K562 (cell line): ENCODE data around the gene SEC61A2.

Experiments used
- CBX2 ChIP-seq: fragments of 200-600 bp; sonication (generic); IDR thresholded peaks from one replicate; pipeline ENCODE4 v1.6.1; 2012; ENCODE audit warnings: mild to moderate bottlenecking, low read length, inconsistent platforms; ENCODE audit not compliant: insufficient read depth, poor library complexity, severe bottlenecking
- CHD4 ChIP-seq: fragments of 200-600 bp; sonication (generic); IDR thresholded peaks from 3 replicates; pipeline ENCODE4 v1.6.1; 2012; ENCODE audit warnings: low read depth, mild to moderate bottlenecking, mixed read lengths, low read length, inconsistent platforms; ENCODE audit not compliant: insufficient read depth, insufficient replicate concordance, poor library complexity, severe bottlenecking
- CTCF ChIP-seq, 3 experiments: IDR thresholded peaks in 2 of 3; conservative IDR thresholded peaks in 1 of 3; 2 replicates each; pipeline ENCODE4 v1.5.1; 2011 to 2012; ENCODE audit warnings: low read length in 3 of 3, mild to moderate bottlenecking in 3 of 3, control low read depth in 2 of 3, improper control_type of control experiment in 1 of 3, inconsistent platforms in 1 of 3, low read depth in 1 of 3, mixed read lengths in 1 of 3, moderate library complexity in 1 of 3; ENCODE audit not compliant: insufficient read depth in 2 of 3
- DACH1 ChIP-seq: fragments of 450-650 bp; IDR thresholded peaks from 2 replicates; pipeline ENCODE4 v1.6.1; 2018; ENCODE audit not compliant: partially characterized antibody
- NFIC ChIP-seq: fragments of 450-650 bp; IDR thresholded peaks from 2 replicates; pipeline ENCODE4 v1.6.1; 2017; ENCODE audit warnings: mild to moderate bottlenecking, inconsistent platforms
- PCBP1 ChIP-seq: fragments of 200-400 bp; formaldehyde crosslinking; IDR thresholded peaks from 2 replicates; pipeline ENCODE4 v1.6.1; 2018; ENCODE audit warnings: mild to moderate bottlenecking, low read depth, low read length; ENCODE audit not compliant: poor library complexity, severe bottlenecking
- POLR2A ChIP-seq: fragments of 450-650 bp; conservative IDR thresholded peaks from 2 replicates; pipeline ENCODE4 v1.6.1; 2016
- SPI1 ChIP-seq: IDR thresholded peaks from 2 replicates; pipeline ENCODE4 v1.6.1; 2011; ENCODE audit warnings: low read depth, low read length, control low read depth, borderline replicate concordance
- SREBF1 ChIP-seq: fragments of 150-350 bp; IDR thresholded peaks from 2 replicates; pipeline ENCODE4 v1.6.1; 2014; ENCODE audit warnings: antibody characterized with exemption, low read depth, low read length, borderline replicate concordance
- USF2 ChIP-seq: sonication (generic); formaldehyde crosslinking; IDR thresholded peaks from 2 replicates; pipeline ENCODE4 v1.5.0; 2020; ENCODE audit warnings: missing genetic modification reagents
- ZNF263 ChIP-seq: sonication (generic); formaldehyde crosslinking; IDR thresholded peaks from 2 replicates; pipeline ENCODE4 v1.8.0; 2022; ENCODE audit warnings: mild to moderate bottlenecking, missing genetic modification reagents, borderline replicate concordance
- TF ChIP-seq, protein P1 (sequence below): fragments of 450-650 bp; conservative IDR thresholded peaks from 2 replicates; pipeline ENCODE4 v1.6.1; 2016; ENCODE audit warnings: missing genetic modification characterization, low read depth, mild to moderate bottlenecking, control low read depth, missing compliant biosample characterization
- TF ChIP-seq, protein P2 (sequence below): sonication (generic); formaldehyde crosslinking; IDR thresholded peaks from 2 replicates; pipeline ENCODE4 v1.8.1; 2023; ENCODE audit warnings: mild to moderate bottlenecking, missing genetic modification reagents, moderate library complexity
- TF ChIP-seq, protein P3 (sequence below): fragments of 450-650 bp; IDR thresholded peaks from 2 replicates; pipeline ENCODE4 v1.6.1; 2018; ENCODE audit not compliant: partially characterized antibody

DNA sequence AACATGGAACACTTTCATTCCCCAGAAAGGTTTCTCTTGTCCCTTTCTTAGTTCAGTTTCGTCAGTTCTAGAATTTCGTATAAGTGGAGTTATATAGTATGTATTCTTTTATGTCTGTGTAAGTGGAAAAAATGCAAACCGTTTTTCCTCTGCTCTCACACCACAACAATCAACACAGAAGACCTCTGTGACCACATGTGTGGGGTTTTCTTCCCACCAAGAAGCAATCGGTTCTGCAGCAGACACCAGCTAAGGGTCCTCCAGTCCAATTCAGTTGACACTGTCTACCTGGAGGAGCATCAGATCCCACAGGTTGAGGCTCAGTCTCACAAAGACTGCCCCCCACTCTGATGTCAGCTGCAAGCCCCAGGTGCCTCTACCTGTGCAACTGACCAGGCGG, 72.7 kb downstream of the SEC61A2 start:
- TF ChIP-seq DACH1 (no peak), ZNF263 (no peak), CTCF (IDR thresholded peaks at IDR 0.05 in 2 of 3, conservative IDR thresholded peaks at IDR 0.05 in 1 of 3; ENCODE audit: insufficient read depth in 2 of 3, low read depth in 1 of 3, low read length in 3 of 3) (no peak), PCBP1 (no peak), CBX2 (no peak), POLR2A (no peak), SPI1 (no peak), USF2 (CRISPR knock-in tag) (no peak), CHD4 (no peak), SREBF1 (no peak), NFIC (no peak)
- TF ChIP-seq, protein P1, sequence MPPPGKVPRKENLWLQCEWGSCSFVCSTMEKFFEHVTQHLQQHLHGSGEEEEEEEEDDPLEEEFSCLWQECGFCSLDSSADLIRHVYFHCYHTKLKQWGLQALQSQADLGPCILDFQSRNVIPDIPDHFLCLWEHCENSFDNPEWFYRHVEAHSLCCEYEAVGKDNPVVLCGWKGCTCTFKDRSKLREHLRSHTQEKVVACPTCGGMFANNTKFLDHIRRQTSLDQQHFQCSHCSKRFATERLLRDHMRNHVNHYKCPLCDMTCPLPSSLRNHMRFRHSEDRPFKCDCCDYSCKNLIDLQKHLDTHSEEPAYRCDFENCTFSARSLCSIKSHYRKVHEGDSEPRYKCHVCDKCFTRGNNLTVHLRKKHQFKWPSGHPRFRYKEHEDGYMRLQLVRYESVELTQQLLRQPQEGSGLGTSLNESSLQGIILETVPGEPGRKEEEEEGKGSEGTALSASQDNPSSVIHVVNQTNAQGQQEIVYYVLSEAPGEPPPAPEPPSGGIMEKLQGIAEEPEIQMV (tag), result no peak
- TF ChIP-seq, protein P2, sequence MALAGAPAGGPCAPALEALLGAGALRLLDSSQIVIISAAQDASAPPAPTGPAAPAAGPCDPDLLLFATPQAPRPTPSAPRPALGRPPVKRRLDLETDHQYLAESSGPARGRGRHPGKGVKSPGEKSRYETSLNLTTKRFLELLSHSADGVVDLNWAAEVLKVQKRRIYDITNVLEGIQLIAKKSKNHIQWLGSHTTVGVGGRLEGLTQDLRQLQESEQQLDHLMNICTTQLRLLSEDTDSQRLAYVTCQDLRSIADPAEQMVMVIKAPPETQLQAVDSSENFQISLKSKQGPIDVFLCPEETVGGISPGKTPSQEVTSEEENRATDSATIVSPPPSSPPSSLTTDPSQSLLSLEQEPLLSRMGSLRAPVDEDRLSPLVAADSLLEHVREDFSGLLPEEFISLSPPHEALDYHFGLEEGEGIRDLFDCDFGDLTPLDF, result no peak
- TF ChIP-seq, protein P3, sequence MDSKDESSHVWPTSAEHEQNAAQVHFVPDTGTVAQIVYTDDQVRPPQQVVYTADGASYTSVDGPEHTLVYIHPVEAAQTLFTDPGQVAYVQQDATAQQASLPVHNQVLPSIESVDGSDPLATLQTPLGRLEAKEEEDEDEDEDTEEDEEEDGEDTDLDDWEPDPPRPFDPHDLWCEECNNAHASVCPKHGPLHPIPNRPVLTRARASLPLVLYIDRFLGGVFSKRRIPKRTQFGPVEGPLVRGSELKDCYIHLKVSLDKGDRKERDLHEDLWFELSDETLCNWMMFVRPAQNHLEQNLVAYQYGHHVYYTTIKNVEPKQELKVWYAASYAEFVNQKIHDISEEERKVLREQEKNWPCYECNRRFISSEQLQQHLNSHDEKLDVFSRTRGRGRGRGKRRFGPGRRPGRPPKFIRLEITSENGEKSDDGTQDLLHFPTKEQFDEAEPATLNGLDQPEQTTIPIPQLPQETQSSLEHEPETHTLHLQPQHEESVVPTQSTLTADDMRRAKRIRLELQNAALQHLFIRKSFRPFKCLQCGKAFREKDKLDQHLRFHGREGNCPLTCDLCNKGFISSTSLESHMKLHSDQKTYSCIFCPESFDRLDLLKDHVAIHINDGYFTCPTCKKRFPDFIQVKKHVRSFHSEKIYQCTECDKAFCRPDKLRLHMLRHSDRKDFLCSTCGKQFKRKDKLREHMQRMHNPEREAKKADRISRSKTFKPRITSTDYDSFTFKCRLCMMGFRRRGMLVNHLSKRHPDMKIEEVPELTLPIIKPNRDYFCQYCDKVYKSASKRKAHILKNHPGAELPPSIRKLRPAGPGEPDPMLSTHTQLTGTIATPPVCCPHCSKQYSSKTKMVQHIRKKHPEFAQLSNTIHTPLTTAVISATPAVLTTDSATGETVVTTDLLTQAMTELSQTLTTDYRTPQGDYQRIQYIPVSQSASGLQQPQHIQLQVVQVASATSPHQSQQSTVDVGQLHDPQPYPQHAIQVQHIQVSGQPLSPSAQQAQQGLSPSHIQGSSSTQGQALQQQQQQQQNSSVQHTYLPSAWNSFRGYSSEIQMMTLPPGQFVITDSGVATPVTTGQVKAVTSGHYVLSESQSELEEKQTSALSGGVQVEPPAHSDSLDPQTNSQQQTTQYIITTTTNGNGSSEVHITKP, result no peak
